Measurements from ENCODE around the gene KBTBD13. TPM values are rescaled to one million over a fixed set of nuclear protein-coding genes. Genes with fewer than 3 reads are reported as not detected.
"Not testable (repeated sequence)": the region's sequence is repeated elsewhere in the genome, so short reads cannot be mapped to it uniquely, and the experiment has no call there.

Gene KBTBD13
- total and polyA plus RNA-seq, 7 donors: 0.03 TPM; not detected in 6

DNA sequence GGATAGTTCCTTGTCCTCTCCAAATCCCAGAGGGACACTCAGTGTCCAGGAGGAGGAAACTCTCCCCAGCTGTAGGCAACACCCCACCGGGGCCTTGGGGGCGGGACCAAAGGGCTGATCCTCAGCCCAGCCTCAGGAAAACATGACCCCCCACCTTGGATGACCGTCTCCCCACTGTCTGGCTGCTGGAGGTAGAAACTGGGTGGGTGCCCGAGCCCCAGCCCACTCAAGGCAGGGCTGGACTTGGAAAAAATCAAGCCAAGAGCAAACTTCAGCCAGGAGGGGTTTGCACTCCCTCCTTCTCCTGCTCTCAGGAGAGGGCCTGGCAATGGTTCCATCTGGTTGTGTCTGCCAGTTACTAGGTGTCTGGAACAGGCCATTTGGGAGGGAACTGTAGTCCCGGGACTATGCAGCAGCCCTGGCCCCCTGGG lies 5.2 kb upstream of the KBTBD13 start:
- DNase-seq: peak; percentile 93
- 69 to 71% methylated on average over 5 of the region's 5 CpGs for WGBS, 2 donors
- Histone ChIP-seq H3K27me3 (peaks cover 0 to 4% (median 0%) of the 10 kb centered on the region in 3 donors), H3K27ac (peak overlapping the region; percentile 83 to 96 (median 94)), H3K9me3 (no peaks in the 10 kb centered on the region), H3K4me1 (peaks cover 0 to 63% (median 52%) of the 10 kb centered on the region in 4 donors), H3K36me3 (no peaks in the 10 kb centered on the region), H3K4me3 (no peak overlapping the region)
- TF ChIP-seq EP300 (IDR thresholded peaks at IDR 0.05): no peak
- TF ChIP-seq POLR2AphosphoS5 (IDR thresholded peaks at IDR 0.05): peak in 2 of 4 donors; percentile 9 to 31
- no peak for TF ChIP-seq POLR2A (IDR thresholded peaks at IDR 0.05)
- no peak for TF ChIP-seq CTCF (IDR thresholded peaks at IDR 0.05)
- intact Hi-C loops (cut with DNase I): no loop called here

- TF ChIP-seq CTCF (IDR thresholded peaks at IDR 0.05) (no peak), EP300 (IDR thresholded peaks at IDR 0.05) (no peak), POLR2AphosphoS5 (IDR thresholded peaks at IDR 0.05) (no peak), POLR2A (IDR thresholded peaks at IDR 0.05) (no peak)
- Histone ChIP-seq H3K27me3 (peaks cover 0 to 4% (median 0%) of the 10 kb centered on the region in 3 donors), H3K36me3 (no peaks in the 10 kb centered on the region), H3K4me3 (no peak overlapping the region), H3K4me1 (peaks cover 0 to 64% (median 58%) of the 10 kb centered on the region in 4 donors), H3K27ac (peak overlapping the region; percentile 83 to 96 (median 94)), H3K9me3 (no peaks in the 10 kb centered on the region)
- intact Hi-C loops (cut with DNase I): no loop called here
- 85 to 93% methylated on average over 1 of the region's 1 CpG for WGBS, 2 donors
- no peak for DNase-seq
Measured at GRCh38 chr15:65072027-65072426, 4.5 kb upstream of the KBTBD13 start.

DNA sequence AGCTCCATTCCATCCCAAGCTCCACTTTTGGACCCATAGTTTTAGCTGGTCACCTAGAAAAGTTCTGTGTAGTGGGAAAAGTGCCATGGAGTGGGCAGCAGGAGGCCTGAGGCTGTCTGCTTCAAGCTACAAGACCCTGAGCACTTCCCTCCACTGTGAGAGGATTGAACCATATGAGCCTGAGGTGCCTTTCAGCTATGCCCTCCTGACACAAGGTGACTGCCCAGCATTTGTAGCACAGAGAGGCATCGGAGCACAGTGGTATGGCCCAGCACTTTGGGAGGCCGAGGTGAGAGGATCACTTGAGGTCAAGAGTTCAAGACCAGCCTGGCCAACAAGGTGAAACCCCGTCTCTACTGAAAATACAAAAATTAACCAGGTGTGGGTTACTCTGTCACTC lies 3.9 kb upstream of the KBTBD13 start:
- intact Hi-C loops (cut with DNase I): no loop called here
- Histone ChIP-seq H3K27me3 (peaks cover 0 to 7% (median 0%) of the 10 kb centered on the region in 3 donors), H3K9me3 (no peaks in the 10 kb centered on the region), H3K4me1 (peaks cover 0 to 64% (median 61%) of the 10 kb centered on the region in 4 donors), H3K4me3 (no peak overlapping the region), H3K27ac (peak overlapping the region; percentile 83 to 96 (median 94)), H3K36me3 (no peaks in the 10 kb centered on the region)
- TF ChIP-seq CTCF (IDR thresholded peaks at IDR 0.05) (no peak), EP300 (IDR thresholded peaks at IDR 0.05) (no peak), POLR2A (IDR thresholded peaks at IDR 0.05) (no peak), POLR2AphosphoS5 (IDR thresholded peaks at IDR 0.05) (no peak)
- WGBS, 2 donors: 91 to 92% methylated on average over 3 of the region's 3 CpGs
- DNase-seq: no peak

- H3K27ac ChIP-seq; H3K4me3 ChIP-seq; intact Hi-C loops (cut with DNase I); H3K9me3 ChIP-seq; H3K36me3 ChIP-seq; DNase-seq; H3K27me3 ChIP-seq: not testable (repeated sequence)
- peaks cover 0 to 48% (median 44%) of the 10 kb centered on the region in 4 donors for H3K4me1 ChIP-seq
- WGBS, 2 donors: 90 to 96% methylated on average over 20 of the region's 22 CpGs
Measured at GRCh38 chr15:65074946-65075345, 1.6 kb upstream of the KBTBD13 start.

DNA sequence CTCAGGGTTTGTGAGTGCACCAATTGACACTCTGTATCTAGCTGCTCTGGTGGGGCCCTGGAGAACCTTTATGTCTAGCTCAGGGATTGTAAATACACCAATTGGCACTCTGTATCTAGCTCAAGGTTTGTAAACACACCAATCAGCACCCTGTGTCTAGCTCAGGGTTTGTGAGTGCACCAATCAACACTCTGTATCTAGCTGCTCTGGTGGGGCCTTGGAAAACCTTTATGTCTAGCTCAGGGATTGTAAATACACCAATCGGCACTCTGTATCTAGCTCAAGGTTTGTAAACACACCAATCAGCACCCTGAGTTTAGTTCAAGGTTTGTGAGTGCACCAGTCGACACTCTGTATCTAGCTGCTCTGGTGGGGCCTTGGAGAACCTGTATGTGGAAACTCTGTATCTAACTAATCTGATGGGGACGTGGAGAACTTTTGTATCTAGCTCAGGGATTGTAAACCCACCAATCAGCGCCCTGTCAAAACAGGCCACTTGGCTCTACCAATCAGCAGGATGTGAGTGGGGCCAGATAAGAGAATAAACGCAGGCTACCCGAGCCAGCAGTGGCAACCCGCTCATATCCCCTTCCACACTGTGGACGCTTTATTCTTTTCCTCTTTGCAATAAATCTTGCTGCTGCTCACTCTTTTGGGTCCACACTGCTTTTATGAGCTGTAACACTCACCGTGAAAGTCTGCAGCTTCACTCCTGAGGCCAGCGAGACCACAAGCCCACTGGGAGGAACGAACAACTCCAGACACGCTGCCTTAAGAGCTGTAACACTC lies 745 bp upstream of the KBTBD13 start:
- DNase-seq; H3K36me3 ChIP-seq; intact Hi-C loops (cut with DNase I); H3K4me3 ChIP-seq; H3K27me3 ChIP-seq; H3K9me3 ChIP-seq: not testable (repeated sequence)
- Histone ChIP-seq H3K4me1 (peaks cover 0 to 41% (median 36%) of the 10 kb centered on the region in 4 donors), H3K27ac (peak overlapping the region in 1 of 4 donors; percentile 34)
- 67 to 90% methylated on average over 12 of the region's 12 CpGs for WGBS, 2 donors
